GM12892 (cell line): ENCODE results near the gene CAV1.

Source experiments
- DNase-seq: peaks from one replicate; pipeline ENCODE4 v3.0.0; 2011; ENCODE audit not compliant: insufficient read length
- FAIRE-seq: peaks from 2 replicates; lab custom pipeline; 2011; peaks lifted over from hg19 to GRCh38; lab: Jason Lieb, UNC
- POLR2A ChIP-seq: IDR thresholded peaks from 2 replicates; pipeline ENCODE4 v1.6.1; 2011; ENCODE audit warnings: low read depth, low read length, control low read depth
- POLR2AphosphoS5 ChIP-seq: IDR thresholded peaks from 2 replicates; pipeline ENCODE4 v1.6.1; 2011; ENCODE audit warnings: low read depth, low read length, control low read depth
- TAF1 ChIP-seq: IDR thresholded peaks from 2 replicates; pipeline ENCODE4 v1.6.1; 2011; ENCODE audit warnings: low read depth, mild to moderate bottlenecking, control low read depth, low read length, borderline replicate concordance

Gene CAV1

DNA sequence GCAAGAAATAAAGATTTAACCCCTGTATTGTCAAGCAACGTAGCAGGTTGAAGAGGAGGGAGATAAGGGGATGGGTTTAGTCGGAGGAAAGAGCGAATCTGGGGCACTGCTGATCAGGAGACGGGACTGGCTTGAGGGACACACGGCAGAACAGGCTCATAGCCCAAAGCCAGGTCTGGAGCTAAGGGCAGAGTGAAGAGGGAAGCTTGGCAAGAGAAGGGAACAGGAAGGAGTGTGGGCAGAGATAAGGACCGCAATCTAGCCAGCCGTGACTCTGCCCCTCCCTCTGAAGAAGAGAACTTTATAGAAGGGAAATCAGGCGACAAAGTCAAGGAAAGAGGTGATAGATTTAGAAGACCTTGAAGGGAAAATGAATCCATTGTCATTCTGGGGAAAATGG, 67.6 kb downstream of the CAV1 start:
- FAIRE-seq (no peak), DNase-seq (no peak)
- no peak for TF ChIP-seq POLR2A

DNA sequence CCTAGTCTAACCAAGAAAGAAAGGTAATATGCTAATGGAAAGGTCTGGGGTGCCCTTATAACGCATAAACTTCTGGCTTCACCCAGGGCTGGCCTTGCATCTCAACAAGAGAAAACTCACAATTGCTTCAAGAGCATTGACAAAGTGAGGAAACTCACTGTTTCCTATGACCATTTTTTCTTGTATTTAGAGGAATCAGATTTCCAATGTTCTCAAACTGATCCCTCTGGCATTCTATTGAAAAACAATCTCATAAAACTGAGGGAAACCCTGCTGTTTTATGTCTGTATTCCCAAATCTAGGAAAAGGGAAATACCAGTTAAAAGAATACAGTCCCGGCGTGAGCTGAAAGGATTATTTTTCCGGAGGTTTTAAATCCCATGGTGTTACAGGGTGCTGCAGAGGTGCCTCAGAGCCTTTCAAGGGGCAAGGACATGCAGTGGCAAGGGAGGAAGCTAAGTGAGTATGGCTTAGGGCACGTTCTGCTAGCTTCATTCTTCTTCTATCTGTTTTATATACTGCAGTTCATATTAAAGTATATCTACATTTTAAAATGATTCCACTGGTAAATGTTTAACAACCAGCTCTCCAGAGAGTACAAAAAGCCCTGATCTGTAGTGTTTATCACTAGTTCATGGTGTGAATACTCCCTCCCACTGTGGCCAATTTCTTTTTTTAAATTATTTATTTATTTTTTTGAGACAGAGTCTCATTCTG, 68.7 kb downstream of the CAV1 start:
- no peak for DNase-seq
- no peak for FAIRE-seq
- TF ChIP-seq TAF1 = no peak
- no peak for TF ChIP-seq POLR2AphosphoS5
- no peak for TF ChIP-seq POLR2A

DNA sequence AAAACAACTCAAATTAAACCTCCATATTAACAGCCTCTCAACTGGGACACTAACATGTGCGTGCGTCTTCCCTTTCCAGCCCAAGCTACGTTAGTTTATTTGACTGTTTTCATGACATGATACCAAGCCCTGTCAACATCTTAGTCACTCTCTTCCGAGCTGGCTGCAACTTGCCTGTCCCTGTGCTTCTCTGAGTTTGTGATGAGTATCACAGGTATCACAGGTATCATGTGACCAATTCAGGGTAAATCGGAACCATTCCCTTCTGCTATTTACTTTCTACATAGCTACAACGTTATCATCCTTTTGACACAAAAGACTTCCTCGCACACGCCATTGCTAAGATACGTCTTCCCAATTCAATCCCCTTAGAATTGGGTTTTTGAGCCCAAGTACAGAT, 70.2 kb downstream of the CAV1 start:
- DNase-seq (no peak), FAIRE-seq (no peak)
- TF ChIP-seq POLR2A (no peak), POLR2AphosphoS5 (no peak), TAF1 (no peak)

DNA sequence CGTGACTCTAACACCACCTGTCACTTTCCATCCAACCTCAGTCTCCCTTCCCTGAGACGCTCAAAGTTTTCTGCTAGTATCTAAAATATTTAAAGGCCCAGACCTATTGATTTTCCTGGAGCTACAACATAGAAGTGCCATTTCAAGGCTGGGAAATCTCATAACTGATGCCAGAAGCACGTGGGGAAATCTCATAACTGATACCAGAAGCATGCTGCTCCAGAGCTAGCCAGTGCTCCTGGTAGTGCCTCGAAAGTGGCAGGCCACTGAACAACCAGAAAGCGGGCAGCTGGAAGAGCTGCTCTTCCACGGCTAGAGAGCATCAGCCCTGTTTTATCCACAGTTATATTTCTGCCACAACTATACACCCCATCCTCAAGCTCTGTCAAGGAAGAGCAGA, 72.5 kb downstream of the CAV1 start:
- no peak for FAIRE-seq
- TF ChIP-seq TAF1 = no peak
- no peak for TF ChIP-seq POLR2AphosphoS5
- TF ChIP-seq POLR2A = no peak
- DNase-seq = no peak

DNA sequence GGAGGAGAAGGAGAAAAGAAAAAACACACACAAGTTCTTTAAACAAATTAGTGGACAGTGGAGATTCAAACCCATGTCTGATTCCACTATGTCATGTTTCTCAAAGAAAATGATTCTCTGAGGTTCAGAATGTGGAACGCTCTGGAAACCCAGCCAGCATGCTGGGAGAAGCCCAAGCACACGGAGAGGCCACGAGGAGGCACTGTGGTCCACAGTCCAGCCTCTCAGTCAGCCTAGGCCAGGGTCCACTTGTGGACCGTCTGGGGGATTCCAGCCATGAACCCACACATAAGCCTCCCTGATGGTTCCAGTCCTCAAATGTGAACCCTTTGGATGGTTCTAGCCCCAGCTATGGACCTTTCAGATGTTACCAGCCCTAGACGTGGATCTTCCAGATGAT, 73.4 kb downstream of the CAV1 start:
- TF ChIP-seq TAF1 = no peak
- no peak for TF ChIP-seq POLR2A
- no peak for TF ChIP-seq POLR2AphosphoS5
- FAIRE-seq = no peak
- DNase-seq = no peak

DNA sequence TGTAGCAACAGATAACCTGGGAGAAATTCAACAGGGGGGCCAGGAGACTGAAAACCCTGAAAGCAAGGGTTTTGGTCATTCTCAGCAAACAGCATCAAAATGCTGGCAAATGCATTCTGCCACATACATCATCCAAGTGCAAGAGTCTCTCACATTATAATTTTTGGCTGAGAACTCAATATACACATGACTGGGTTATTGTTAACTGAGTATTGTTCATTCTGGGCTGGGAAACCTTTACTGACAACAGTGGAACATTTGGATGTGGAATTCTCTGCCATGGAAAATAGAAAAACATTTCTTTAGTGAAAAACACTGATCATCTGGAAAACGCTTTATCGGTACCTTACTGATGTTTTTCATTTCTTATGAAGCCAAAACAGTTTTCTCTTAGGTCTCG, 74.0 kb downstream of the CAV1 start:
- DNase-seq (no peak), FAIRE-seq (no peak)
- TF ChIP-seq POLR2A = no peak
- TF ChIP-seq POLR2AphosphoS5 = no peak
- TF ChIP-seq TAF1 = no peak

DNA sequence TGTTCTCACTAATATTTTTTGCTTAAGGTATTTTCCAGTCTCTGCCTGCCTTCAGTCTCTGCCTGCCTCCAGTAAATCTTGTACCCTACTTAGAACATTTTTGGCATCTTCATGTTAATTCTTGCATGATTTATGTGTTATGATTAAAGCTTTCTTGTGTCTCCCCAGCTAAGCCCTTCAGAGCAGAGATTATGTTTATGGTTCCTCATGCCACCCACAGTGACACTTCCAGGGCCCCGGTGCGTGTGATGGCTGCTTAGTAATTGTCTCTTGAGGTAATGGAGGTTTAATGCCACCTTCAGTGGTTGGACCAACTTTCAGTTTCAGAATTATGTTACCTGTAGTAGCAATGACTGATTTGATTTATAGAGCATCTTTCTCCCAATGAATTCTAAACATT, 76.6 kb downstream of the CAV1 start:
- DNase-seq (no peak), FAIRE-seq (no peak)
- no peak for TF ChIP-seq POLR2AphosphoS5
- TF ChIP-seq POLR2A = no peak
- no peak for TF ChIP-seq TAF1

DNA sequence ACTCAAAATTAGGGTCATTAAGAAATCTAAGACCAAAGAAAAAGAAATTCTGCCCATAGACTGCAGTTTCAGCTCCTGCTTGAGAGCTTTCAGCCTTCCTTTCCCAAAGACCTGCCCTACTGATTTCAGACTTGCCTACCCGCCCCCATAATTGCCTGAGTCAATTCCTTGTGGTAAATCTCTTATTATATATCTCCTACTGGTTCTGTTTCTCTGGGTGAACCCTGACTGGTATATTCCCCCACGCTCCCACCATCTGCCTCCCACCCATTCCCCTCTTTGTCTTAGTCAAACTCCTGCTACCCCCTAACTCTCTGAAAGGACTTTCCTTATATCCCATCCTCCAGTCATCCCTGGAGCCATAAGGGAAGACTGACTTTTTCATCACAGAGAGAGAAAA, 82.5 kb downstream of the CAV1 start:
- TF ChIP-seq POLR2A (no peak), POLR2AphosphoS5 (no peak), TAF1 (no peak)
- no peak for FAIRE-seq
- DNase-seq = no peak

DNA sequence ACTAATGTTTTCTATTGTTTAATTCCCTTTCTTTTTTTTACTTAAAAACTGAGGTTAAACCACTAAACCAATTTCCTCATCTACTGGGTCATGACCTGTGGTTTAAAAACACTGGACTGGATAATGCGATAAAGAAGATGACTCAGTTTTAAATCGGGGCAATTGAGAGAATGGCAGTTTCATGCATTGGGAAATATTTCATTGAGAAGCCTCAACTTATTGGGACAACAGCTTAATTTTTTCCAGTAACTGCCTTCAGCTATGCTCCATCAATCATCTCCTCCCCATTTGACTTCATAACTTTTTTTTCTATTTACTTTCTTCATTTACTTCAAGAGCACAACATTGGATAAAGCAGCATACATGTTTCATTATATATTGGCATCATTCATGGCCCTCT, 85.4 kb downstream of the CAV1 start:
- TF ChIP-seq POLR2A (no peak), POLR2AphosphoS5 (no peak), TAF1 (no peak)
- no peak for DNase-seq
- no peak for FAIRE-seq

DNA sequence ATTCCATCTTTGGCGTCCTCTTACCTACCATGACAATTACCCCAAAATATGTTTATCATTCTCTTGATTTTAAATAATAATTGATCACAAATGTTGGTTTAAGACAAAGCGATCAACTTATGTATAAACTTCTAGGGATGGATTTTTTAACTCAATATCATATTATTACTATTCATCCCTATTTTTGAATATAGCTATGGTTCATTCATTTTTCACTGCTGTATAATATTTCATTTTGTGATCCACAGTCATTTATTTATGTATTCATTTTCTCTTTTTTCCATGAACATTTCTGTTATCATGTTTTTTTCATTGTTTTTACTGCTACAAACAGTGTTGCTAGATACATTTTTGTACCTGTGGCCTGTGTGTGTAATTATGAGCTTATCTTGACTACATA, 85.9 kb downstream of the CAV1 start:
- DNase-seq (no peak), FAIRE-seq (no peak)
- TF ChIP-seq POLR2AphosphoS5 (no peak), TAF1 (no peak), POLR2A (no peak)
